ENCODE measurements around the gene SPATA7.
"Not testable (repeated sequence)": the region's sequence is repeated elsewhere in the genome, so short reads cannot be mapped to it uniquely, and the experiment has no call there.

The SPATA7 gene

DNA sequence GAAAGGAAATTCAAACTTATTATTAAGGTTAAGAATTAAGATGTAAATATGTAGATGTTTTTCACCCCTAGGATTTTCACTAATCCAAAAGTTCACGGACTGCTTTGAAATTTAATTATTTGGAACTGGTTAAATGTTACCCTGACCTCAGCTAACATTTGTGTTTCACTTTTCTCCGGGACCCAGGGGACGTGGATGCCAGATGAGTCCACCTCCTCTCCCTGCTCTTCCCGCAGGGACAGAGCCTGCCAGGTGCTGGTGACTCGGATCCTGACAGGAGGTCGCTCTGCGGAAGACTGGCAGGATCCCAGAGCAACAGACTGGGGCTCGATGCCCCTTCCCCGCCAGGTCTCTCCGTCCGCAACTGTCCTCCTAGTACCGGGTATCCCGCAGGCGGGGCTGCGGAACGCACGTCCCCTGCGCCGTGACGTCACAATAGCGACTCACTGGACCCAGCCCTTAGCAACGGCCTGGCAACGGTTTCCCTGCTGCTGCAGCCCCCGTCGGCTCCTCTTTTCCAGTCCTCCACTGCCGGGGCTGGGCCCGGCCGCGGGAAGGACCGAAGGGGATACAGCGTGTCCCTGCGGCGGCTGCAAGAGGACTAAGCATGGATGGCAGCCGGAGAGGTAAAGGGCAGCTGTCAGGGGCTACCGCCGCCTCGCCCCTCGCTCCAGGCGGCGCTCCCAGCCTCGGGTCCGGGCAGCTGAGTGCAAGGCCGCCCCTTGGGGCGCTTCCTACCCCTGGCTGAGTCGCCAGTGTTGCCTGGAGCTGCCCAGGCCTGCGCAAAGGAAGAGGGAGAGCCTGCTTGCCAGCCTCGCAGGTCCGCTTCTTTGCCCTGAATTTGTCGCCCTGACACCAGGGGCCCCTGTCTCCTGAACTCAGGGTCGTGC is at the start of gene SPATA7:
Gene SPATA7 (plus strand): TSS at position 446 of the 890 bp plus-strand sequence. CDS start 162 bp downstream, at position 608.
- DNase-seq: peak; percentile 76

- no peak for DNase-seq
Observed at GRCh38 chr14:88340357-88340756, 45.1 kb upstream of the SPATA7 start.

DNA sequence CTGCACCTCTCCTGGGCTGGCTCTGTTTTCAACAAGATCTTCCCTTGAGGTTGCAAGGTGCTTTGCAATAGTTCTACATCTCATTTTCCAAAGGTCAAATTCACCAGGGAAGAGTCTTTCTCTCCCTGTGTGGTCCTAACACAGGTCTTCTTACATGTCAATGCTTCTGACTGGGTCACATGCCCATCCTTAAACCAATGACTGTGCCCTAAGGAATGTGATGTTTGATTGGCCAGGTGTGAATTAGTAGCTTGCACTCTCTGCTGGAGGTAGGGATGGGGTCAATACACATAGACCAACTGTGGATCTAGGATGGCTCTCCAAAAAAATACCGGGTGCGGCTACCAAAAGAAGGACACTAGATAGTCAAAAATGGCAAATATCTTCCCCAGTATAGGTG is 42.5 kb upstream of the SPATA7 start:
- no peak for DNase-seq

DNA sequence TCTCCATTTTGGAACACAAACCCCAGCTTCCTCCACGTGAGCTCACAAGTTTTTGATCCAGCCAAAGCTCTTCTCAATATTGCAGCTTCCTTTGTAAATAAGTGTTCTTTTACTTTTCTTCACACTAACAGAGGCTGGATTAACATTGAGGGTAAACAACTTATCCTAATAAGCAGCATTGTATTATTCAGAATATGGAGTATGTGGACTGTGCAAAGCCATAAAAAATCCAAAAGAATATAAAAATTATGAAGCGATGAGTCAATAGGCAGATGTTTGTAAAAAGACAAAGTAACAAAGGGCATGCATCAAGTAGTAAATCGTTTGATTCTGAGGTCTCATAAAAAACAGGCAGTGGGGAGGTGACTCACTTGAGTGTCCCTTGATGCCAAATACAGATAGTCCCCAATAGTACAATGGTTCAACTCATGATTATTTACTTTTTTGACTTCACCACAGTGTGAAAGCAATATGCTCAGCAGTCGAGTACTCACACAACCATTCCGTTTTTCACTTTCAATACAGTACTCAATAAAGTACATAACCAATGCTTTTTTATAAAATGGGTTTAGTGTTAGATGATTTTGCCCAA is 39.3 kb upstream of the SPATA7 start:
- DNase-seq: no peak

DNA sequence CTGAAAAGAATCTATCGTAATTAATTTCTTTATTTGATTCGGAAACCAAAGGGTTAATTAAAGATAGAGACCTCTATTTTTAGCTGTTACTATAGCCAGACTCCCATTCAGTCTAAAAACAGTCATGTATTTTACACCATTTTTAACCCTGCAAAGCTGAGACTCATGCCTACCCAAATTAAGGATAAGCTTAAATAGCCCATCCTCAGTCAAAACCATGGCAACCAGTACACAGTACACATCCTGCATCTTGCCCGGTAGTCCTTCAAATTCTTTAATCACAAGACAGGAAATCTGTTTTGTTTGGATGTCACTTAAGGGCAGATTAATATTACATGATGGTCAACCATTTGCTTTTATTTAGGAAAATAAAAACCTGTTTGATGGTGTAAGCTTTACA is 36.9 kb upstream of the SPATA7 start:
- DNase-seq: no peak

DNA sequence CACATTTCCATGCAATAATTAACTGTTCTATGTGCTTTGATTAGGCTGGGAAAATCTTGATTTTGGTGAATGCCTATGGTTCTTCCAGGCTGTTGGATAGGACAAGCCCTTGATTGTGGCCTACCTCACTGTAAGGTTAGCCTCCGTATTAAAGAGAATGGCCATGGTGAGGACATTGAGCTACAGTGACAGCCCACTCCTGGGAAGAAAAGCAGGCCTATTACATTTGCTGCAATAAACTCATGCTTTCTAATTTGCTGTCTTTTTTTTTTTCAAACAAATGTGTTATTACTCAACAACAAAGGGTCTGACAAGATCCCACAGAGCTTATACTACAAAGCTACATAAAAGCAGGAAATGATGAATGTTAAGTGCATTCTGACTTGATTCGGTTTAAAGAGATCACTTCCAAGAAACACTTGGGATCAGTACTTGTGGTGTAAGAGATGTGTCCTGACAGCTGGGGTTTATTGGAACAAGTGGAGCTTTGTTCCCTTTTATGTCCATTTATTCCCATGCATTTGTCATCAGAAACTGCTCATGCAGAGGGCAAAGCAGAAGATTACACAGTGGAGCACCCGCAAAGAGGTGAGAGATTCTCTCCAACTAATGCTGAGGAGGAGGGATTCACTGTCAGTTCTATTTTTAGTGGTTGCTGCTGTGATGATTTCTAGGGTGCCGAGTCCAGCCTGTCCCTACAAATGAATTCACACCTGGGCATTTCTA is 33.3 kb upstream of the SPATA7 start:
- no peak for DNase-seq

DNA sequence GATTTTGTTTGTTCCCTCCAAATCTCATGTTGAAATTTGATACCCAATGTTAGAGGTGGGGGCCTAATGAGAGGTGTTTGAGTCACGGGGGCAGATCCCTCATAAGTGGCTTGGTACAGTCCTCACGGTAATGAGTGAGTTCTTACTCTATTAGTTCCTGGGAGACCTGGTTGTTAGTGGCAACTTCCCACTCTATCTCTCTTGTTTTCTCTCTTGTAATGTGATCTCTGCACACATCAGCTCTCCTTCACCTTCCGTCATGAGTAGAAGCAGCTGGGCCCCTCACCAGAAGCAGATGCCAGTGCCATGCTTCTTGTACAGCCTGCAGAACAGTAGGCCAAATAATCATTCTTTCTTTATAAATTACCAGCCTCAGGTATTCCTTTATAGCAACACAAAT is 32.8 kb upstream of the SPATA7 start:
- no peak for DNase-seq

GRCh38 chr14:88354358-88354757 is 31.1 kb upstream of the SPATA7 start:
- no peak for DNase-seq

GRCh38 chr14:88359500-88359899 is 26.0 kb upstream of the SPATA7 start:
- no peak for DNase-seq

DNA sequence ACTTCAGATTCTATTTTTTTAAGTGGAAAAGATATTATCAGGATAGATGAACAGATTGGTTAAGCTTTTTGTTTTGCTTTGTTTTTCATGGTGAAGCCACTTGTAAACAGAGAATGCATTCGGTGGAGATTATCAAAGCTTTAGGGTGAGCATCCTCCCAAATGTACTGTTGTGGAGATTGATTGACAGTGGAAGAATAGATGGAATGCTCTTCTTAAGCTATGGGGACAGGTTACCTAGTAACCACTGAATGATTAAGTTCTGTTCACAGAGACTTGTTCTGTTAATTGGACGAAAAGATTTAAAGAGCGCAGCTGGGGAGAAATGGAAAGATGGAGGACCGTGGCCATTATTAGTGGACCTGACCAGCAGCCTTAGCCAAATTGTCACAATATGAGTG is 21.8 kb upstream of the SPATA7 start:
- no peak for DNase-seq

DNA sequence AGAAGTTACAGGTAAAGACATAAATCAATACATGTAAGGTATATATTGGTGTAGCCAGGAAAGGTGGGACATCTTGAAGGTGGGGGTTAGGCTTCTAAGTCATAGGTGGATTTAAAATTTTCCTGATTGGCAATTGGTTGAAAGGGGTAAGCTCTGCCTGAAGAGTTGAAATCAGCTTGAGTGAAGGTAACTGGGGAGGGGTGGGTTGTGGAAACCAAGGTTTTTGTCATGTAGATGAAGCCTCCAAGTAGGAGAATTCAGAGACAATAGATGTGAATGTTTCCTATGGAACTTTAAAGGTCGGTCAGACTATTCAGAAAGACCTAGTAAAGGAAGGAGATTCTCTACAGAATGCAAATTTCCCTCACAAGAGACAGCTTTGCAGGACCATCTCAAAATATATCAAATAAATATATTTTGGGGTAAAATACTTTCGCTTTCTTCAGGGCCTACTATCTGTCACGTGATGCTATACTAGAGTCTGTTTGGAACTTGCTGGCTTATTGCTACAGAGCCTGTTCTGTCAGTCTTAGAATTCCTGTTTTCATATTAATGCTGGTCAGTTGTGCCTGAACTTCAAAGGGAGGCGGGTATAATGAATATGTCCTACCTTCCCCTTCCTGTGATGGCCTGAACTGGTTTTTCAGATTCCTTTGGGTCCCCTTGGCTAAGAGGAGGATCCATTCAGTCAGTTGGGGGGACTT is 20.6 kb upstream of the SPATA7 start:
- DNase-seq: no peak

DNA sequence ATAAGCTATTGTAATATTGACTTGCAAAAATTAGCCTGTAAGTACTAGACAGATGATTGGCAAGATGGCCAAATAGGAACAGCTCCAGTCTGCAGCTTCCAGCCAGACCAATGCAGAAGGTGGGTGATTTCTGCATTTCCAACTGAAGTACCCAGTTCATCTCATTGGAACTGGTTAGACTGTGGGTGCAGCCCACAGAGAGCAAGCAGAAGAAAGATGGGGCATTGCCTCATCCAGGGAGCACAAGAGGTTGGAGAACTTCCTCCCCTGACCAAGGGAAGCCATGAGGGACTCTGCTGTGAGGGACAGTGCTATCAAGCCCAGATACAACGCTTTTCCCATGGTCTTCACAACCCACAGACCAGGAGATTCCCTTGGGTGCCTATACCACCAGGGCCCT is 16.0 kb upstream of the SPATA7 start:
- no peak for DNase-seq

DNA sequence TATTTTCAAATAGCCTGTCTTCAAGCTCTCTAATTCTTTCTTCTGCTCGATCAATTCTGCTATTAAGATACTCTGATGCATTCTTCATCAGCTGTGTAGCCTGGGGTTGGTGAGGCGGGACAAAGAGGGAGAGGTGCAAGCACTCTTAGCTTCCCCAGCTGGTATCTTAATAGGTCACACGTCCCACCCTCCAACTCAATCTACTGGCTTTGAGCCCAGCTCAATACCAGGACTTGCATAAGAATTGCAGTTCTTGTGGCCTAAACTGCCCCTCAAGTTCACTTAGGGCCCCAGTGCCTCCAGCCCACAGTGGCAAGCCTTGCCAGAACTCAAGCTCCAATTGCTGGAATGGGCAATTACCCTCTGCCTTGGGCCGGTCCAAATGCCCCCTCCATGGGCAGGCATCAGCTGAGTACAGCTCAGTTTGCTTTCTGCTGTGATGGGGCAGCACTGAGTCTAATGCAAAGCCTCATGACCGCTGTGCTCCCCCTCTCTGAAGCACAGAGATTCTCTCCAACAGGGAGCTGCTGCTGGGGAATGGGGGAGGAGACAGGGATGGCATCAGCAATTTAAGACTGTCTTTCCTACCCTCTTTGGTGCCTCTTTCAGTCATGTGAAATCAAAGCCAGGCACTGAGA is 5.6 kb upstream of the SPATA7 start:
- DNase-seq: no peak

DNA sequence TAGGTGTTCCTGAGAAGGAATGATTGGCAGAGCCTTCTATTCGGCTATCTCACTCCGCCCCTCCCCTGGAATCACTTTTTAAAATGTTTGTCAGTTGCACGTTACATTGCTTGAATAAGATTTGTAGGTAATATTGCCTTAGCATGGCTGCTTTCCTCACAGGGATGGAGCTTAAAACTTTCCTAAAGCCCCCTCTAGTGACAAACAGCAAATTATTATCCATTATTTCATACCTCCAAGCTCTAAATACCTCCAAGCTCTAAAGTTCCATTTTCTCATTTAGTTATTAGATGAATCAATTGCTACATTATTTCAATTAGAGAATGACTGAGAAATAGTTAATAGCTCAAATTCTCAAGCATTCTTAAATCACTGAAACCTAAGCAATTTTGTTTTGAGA is 5.1 kb upstream of the SPATA7 start:
- no peak for DNase-seq

DNA sequence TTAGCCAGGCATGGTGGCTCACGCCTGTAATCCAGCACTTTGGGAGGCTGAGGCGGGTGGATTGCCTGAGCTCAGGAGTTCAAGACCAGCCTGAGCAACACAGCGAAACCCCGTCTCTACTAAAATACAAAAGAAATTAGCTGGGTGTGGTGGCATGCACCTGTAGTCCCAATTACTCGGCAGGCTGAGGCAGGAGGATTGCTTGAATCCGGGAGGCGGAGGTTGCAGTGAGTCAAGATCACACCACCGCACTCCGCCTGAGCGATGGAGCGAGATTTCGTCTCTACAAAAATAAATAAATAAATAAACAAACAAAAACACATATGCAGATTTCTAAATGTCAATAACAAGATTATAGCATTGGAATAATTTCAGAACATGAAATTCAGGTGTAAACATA is 3.8 kb upstream of the SPATA7 start:
- not testable (repeated sequence) for DNase-seq

- no peak for DNase-seq
Observed at GRCh38 chr14:88384718-88385117, 739 bp upstream of the SPATA7 start.

- DNase-seq: no peak
Observed at GRCh38 chr14:88386256-88386794, 868 bp downstream of the SPATA7 start.

DNA sequence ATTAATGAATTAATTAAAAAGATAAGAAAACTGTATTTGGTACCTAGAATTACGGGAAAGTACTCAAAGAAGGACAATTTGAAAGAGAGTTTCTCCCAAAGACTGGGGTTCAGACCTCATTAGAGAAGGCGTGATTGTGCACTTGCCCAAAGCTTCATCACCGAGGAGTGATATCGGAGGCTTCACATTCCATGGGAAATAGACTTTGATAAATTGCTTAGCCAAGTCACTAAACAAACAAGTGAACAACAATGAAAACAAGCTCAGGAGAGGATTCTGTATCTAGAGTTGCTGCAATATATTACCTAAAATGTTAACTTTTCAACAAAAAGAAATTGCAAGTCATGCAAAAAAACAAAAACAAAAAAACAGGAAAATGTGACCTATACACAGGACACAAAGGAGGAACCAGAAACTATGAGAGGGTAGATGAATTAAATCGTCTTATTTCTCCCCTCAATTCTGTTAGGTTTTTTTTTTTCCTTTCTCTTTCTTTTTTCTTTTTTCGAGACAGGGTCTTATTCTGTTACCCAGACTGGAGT is 3.4 kb downstream of the SPATA7 start:
- no peak for DNase-seq

- no peak for DNase-seq
Observed at GRCh38 chr14:88392609-88393008, 7.2 kb downstream of the SPATA7 start.

DNA sequence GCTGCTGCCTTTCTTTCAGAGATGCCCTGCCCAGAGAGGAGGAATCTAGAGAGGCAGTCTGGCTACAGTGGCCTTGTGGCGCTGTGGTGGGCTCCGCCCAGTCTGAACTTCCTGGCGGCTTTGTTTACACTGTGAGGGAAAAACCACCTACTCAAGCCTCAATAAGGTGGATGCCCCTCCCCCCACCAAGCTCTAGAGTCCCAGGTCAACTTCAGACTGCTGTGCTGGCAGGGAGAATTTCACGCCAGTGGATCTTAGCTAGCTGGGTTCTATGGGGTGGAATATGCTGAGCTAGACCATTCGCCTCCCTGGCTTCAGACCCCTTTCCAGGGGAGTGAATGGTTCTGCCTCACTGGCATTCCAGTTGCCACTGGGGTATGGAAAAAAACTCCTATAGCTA is 25.6 kb downstream of the SPATA7 start:
- no peak for DNase-seq

DNA sequence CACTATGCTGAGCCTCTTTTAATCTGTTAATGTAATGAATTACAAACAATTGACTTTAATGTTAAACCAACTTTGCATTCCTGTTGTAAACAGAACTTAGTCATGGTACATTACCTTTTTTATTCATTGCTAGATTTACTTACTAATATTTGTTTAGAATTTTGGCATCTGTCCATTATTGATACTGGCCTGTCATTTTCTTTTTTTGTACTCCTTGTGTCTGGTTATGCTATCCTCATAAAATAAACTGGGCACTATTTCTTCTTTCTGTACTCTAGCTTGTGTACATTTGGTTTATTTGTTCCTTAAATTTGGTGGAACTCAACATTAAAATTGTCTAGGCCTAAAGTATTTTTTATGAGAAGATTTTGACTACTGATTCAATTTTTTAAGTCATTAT is 32.1 kb downstream of the SPATA7 start:
- DNase-seq: no peak

DNA sequence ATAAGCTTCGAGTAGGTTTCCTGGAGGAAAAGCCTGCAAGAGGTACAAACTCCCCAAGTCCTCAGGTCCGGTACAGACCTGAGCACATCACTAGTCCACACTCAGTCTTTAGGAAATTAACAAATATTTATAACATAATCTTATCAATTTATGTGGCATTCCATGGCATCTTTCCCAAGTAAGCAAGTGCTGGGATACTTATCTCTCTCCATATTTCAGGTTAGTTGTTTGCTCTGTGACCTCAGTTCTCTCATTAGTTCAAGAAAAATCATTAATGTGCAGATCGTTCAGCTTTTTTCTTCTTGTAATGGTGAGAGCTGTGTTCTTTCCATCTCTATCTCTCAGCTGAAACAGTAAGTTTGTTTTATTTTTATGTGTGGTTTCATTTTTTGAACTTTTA is 34.7 kb downstream of the SPATA7 start:
- DNase-seq: no peak

Data from GDM1 (cell line).